K562 (cell line): ENCODE results near the gene HJV. TPM values are rescaled to one million over a fixed set of nuclear protein-coding genes. Genes with fewer than 3 reads are reported as not detected.

Experiments
- ARNT ChIP-seq, 2 experiments: fragments of 450-650 bp; IDR thresholded peaks; 2 replicates each; pipeline ENCODE4 v1.6.1; 2016; ENCODE audit warnings: mild to moderate bottlenecking in 1 of 2
- BCL6 ChIP-seq: fragments of 250-450 bp; sonication (Bioruptor Pico); IDR thresholded peaks from 2 replicates; pipeline ENCODE4 v1.4.0; 2020
- CBX5 ChIP-seq: IDR thresholded peaks from 2 replicates; pipeline ENCODE4 v1.6.1; 2014; ENCODE audit warnings: low read depth, borderline replicate concordance
- CHD2 ChIP-seq: IDR thresholded peaks from 2 replicates; pipeline ENCODE4 v1.6.1; 2011; ENCODE audit warnings: low read depth, low read length
- CREB3L1 ChIP-seq: fragments of 450-650 bp; IDR thresholded peaks from 2 replicates; pipeline ENCODE4 v1.6.1; 2014; ENCODE audit warnings: low read depth, mild to moderate bottlenecking, moderate library complexity, borderline replicate concordance
- ERF ChIP-seq: fragments of 450-650 bp; formaldehyde crosslinking; IDR thresholded peaks from 2 replicates; pipeline ENCODE4 v1.4.0; 2020; ENCODE audit warnings: mild to moderate bottlenecking, mixed read lengths
- EZH2 ChIP-seq: IDR thresholded peaks from 2 replicates; pipeline ENCODE4 v1.6.1; 2012; ENCODE audit warnings: low read depth, mild to moderate bottlenecking, inconsistent platforms, low read length, borderline replicate concordance
- FOSL1 ChIP-seq: fragments of 200-800 bp; sonication (Bioruptor generic); conservative IDR thresholded peaks from 2 replicates; pipeline ENCODE4 v1.6.1; 2016; ENCODE audit warnings: missing genetic modification characterization, missing compliant biosample characterization
- FOXP1 ChIP-seq: sonication (generic); formaldehyde crosslinking; IDR thresholded peaks from 2 replicates; pipeline ENCODE4 v1.8.0; 2022; ENCODE audit warnings: mild to moderate bottlenecking, missing genetic modification reagents
- HDAC1 ChIP-seq, 2 experiments: fragments of 450-650 bp; IDR thresholded peaks; 2 replicates each; pipeline ENCODE4 v1.6.1; 2016 to 2017; ENCODE audit warnings: inconsistent platforms in 1 of 2, mild to moderate bottlenecking in 1 of 2, moderate library complexity in 1 of 2
- HDAC2 ChIP-seq: fragments of 450-650 bp; IDR thresholded peaks from 2 replicates; pipeline ENCODE4 v1.6.1; 2016; ENCODE audit warnings: mild to moderate bottlenecking
- HSF4 ChIP-seq: fragments of 250-450 bp; sonication (Bioruptor Pico); IDR thresholded peaks from 2 replicates; pipeline ENCODE4 v2.1.2; 2022; ENCODE audit warnings: mild to moderate bottlenecking, moderate library complexity, borderline replicate concordance
- LCOR ChIP-seq: sonication (generic); formaldehyde crosslinking; IDR thresholded peaks from 2 replicates; pipeline ENCODE4 v1.8.0; 2022; ENCODE audit warnings: mild to moderate bottlenecking, missing genetic modification reagents
- NELFE ChIP-seq: IDR thresholded peaks from 2 replicates; pipeline ENCODE4 v1.6.1; 2011; ENCODE audit warnings: mild to moderate bottlenecking; ENCODE audit not compliant: insufficient read depth, insufficient read length
- NFE2L1 ChIP-seq: fragments of 450-650 bp; IDR thresholded peaks from 2 replicates; pipeline ENCODE4 v1.6.1; 2016; ENCODE audit warnings: missing genetic modification characterization, low read depth, mild to moderate bottlenecking, missing compliant biosample characterization, moderate library complexity, borderline replicate concordance
- NFIC ChIP-seq: fragments of 450-650 bp; IDR thresholded peaks from 2 replicates; pipeline ENCODE4 v1.6.1; 2017; ENCODE audit warnings: mild to moderate bottlenecking, inconsistent platforms
- NFXL1 ChIP-seq: fragments of 450-650 bp; formaldehyde crosslinking; IDR thresholded peaks from 2 replicates; pipeline ENCODE4 v1.4.0; 2021; ENCODE audit warnings: mild to moderate bottlenecking
- NFYB ChIP-seq: IDR thresholded peaks from 2 replicates; pipeline ENCODE4 v1.6.1; 2011; ENCODE audit warnings: mild to moderate bottlenecking, moderate library complexity; ENCODE audit not compliant: insufficient read length; ENCODE audit errors: extremely low read depth
- NRF1 ChIP-seq, 2 experiments: fragments of 450-650 bp; IDR thresholded peaks in 1 of 2; conservative IDR thresholded peaks in 1 of 2; 2 replicates each; pipeline ENCODE4 v1.6.1; 2014; ENCODE audit warnings: mild to moderate bottlenecking in 2 of 2
- PTRF ChIP-seq: fragments of 450-650 bp; IDR thresholded peaks from 2 replicates; pipeline ENCODE4 v1.6.1; 2016; ENCODE audit warnings: mild to moderate bottlenecking, missing genetic modification characterization, missing compliant biosample characterization
- STAT5B ChIP-seq: fragments of 250-450 bp; sonication (Bioruptor Pico); IDR thresholded peaks from 2 replicates; pipeline ENCODE4 v1.8.0; 2021; ENCODE audit warnings: mild to moderate bottlenecking, inconsistent platforms
- TBP ChIP-seq: optimal IDR thresholded peaks from 2 replicates; pipeline ENCODE3; 2011; ENCODE audit warnings: low read depth, low read length, improper control_type of control experiment
- TOE1 ChIP-seq, 2 experiments: fragments of 450-650 bp in 1 of 2; sonication (generic) in 1 of 2; formaldehyde crosslinking in 1 of 2; IDR thresholded peaks; 2 replicates each; pipeline versions ENCODE4 v1.7.1 to v1.8.0; 2016 to 2022; ENCODE audit warnings: borderline replicate concordance in 2 of 2, mild to moderate bottlenecking in 2 of 2, antibody characterized with exemption in 1 of 2, inconsistent platforms in 1 of 2, low read depth in 1 of 2, missing genetic modification reagents in 1 of 2, moderate library complexity in 1 of 2
- XRCC3 ChIP-seq: fragments of 450-650 bp; IDR thresholded peaks from 2 replicates; pipeline ENCODE4 v1.6.1; 2017; ENCODE audit warnings: mild to moderate bottlenecking, moderate library complexity
- ZC3H11A ChIP-seq: IDR thresholded peaks from 2 replicates; pipeline ENCODE4 v1.6.1; 2012; ENCODE audit warnings: low read depth, low read length, improper control_type of control experiment
- ZNF431 ChIP-seq: sonication (generic); formaldehyde crosslinking; IDR thresholded peaks from 2 replicates; pipeline ENCODE4 v1.8.0; 2022; ENCODE audit warnings: mild to moderate bottlenecking, missing genetic modification reagents
- ZNF57 ChIP-seq: fragments of 450-650 bp; formaldehyde crosslinking; IDR thresholded peaks from 2 replicates; pipeline ENCODE4 v1.4.0; 2020; ENCODE audit warnings: mild to moderate bottlenecking, moderate library complexity
- ZNF655 ChIP-seq: fragments of 250-450 bp; sonication (Bioruptor Pico); IDR thresholded peaks from 2 replicates; pipeline ENCODE4 v1.5.0; 2021
- ZNF76 ChIP-seq: fragments of 250-450 bp; sonication (Bioruptor Pico); IDR thresholded peaks from 2 replicates; pipeline ENCODE4 v1.4.0; 2020; ENCODE audit warnings: mild to moderate bottlenecking, moderate library complexity, borderline replicate concordance
- ZNF778 ChIP-seq: fragments of 450-650 bp; formaldehyde crosslinking; IDR thresholded peaks from 2 replicates; pipeline ENCODE4 v1.4.0; 2020; ENCODE audit warnings: mild to moderate bottlenecking, moderate library complexity
- polyA plus RNA-seq, 8 experiments: library from polyadenylated mRNA; depleted of rRNA in 4 of 8; stranded (reverse) in 5 of 8; unstranded in 3 of 8; fragments of >200 nt; fragmentation: Nextera tagmentation in 2 of 8; fragmentation: Illumina TruSeq in 1 of 8; extraction: Ambion mirVana in 2 of 8; extraction: Trizol in 1 of 8; gene quantifications; 2 replicates each; pipeline versions ENCODE4 v1.2.1 to v1.2.3, GENCODE V29; 2011 to 2014; ENCODE audit warnings: inconsistent platforms in 1 of 8, missing spikeins in 1 of 8
- total RNA-seq, 7 experiments: library from RNA; depleted of rRNA in 6 of 7; stranded (reverse); fragments of >200 nt in 6 of 7; fragmentation: Illumina TruSeq in 2 of 7; extraction: Trizol in 2 of 7; gene quantifications; 2 replicates each; pipeline versions ENCODE4 v1.2.1 to v1.2.3, GENCODE V29; 2011 to 2021; ENCODE audit warnings: low replicate concordance in 1 of 7

Gene HJV
- total and polyA plus RNA-seq, 9 of the 15 experiments (the other 6 are each of a cell fraction or from before 2014, with no cell fraction given), result 1.0 to 6.6 (median 2.4) TPM

GRCh38 chr1:145996433-145997015, 25.0 kb downstream of the HJV start, which contains the start of gene TXNIP (continued):
- no peak for TF ChIP-seq EZH2
- no peak for TF ChIP-seq ERF (CRISPR knock-in tag)
- TF ChIP-seq ZNF57 (CRISPR knock-in tag), result no peak
- TF ChIP-seq BCL6 (CRISPR knock-in tag), result no peak
- TF ChIP-seq CHD2, result peak; percentile 81
- peak; percentile 66; the same call in 1 of the 2 replicates for TF ChIP-seq CREB3L1
- TF ChIP-seq TBP, result peak; percentile 98
- TF ChIP-seq ZNF76, result no peak
- peak; percentile 96 for TF ChIP-seq FOXP1 (CRISPR knock-in tag)
- no peak for TF ChIP-seq ZNF778 (CRISPR knock-in tag)
- TF ChIP-seq HDAC2, result peak; percentile 36; the same call in 1 of the 2 replicates
- no peak; the same call in 1 of the 2 replicates for TF ChIP-seq FOSL1 (tag)
- TF ChIP-seq ZNF655 (CRISPR knock-in tag), result no peak
- TF ChIP-seq ARNT (IDR thresholded peaks at IDR 0.05), result peak in 1 of 2 experiments; percentile 43; a peak in 2 of 4 replicates
- TF ChIP-seq NRF1 (conservative IDR thresholded peaks at IDR 0.05 in 1 of 2, IDR thresholded peaks at IDR 0.05 in 1 of 2), result peak; percentile 90 to 92
- no peak for TF ChIP-seq PTRF (tag)
- TF ChIP-seq NFXL1, result no peak
- peak; percentile 98 for TF ChIP-seq NFYB
- no peak for TF ChIP-seq XRCC3
- TF ChIP-seq TOE1 (IDR thresholded peaks at IDR 0.05; ENCODE audit: borderline replicate concordance), result peak; percentile 79; the same call in 1 of the 2 replicates
- TF ChIP-seq TOE1 (CRISPR knock-in tag; IDR thresholded peaks at IDR 0.05; ENCODE audit: borderline replicate concordance, low read depth), result no peak
- peak; percentile 89 for TF ChIP-seq NFIC
- TF ChIP-seq NFE2L1, result no peak; the same call in 1 of the 2 replicates
- TF ChIP-seq STAT5B (CRISPR knock-in tag), result no peak
- TF ChIP-seq ZNF431 (CRISPR knock-in tag), result no peak
- TF ChIP-seq LCOR, result peak; percentile 86; the same call in 1 of the 2 replicates
- no peak for TF ChIP-seq CBX5
- no peak for TF ChIP-seq NELFE
- TF ChIP-seq ZC3H11A, result no peak
- peak in 1 of 2 experiments; percentile 47; a peak in 1 of 4 replicates for TF ChIP-seq HDAC1 (IDR thresholded peaks at IDR 0.05)
- TF ChIP-seq HSF4, result no peak
